GM10266 (cell line): ENCODE results near the gene TBL3.

Source experiments
- DNase-seq: peaks from one replicate; pipeline ENCODE4 v3.0.0; 2012; ENCODE audit errors: extremely low spot score
- CTCF ChIP-seq: IDR thresholded peaks from 2 replicates; pipeline ENCODE4 v1.5.1; 2012; ENCODE audit warnings: mild to moderate bottlenecking, low read depth; ENCODE audit not compliant: control insufficient read depth, insufficient read depth; ENCODE audit errors: missing control alignments

Gene TBL3

GRCh38 chr16:2031081-2031577 is 59.3 kb downstream of the TBL3 start:
- DNase-seq, result no peak
- TF ChIP-seq CTCF, result no peak
